ENCODE measurements around the gene AUTS2.

DNA sequence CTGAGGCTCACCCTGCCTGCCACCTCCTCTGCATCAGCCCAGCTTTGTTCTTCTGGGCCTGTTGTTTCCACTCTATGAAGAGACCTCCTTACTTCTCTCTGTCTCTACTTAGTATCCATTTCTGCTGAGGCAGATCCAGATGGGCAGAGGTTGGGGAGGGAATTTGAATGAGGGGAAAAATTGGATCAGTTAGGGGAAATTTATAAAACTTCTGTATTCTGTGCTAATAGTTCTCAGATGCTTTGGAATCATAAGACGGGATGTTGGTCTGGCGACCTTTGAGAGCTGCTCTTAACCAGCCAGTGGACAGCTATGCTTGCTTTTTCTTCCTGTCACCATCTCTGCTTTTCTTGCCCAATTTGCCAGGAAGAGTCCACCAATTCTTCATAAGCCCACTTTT, 55.5 kb downstream of the AUTS2 start:
- TF ChIP-seq, protein P1, sequence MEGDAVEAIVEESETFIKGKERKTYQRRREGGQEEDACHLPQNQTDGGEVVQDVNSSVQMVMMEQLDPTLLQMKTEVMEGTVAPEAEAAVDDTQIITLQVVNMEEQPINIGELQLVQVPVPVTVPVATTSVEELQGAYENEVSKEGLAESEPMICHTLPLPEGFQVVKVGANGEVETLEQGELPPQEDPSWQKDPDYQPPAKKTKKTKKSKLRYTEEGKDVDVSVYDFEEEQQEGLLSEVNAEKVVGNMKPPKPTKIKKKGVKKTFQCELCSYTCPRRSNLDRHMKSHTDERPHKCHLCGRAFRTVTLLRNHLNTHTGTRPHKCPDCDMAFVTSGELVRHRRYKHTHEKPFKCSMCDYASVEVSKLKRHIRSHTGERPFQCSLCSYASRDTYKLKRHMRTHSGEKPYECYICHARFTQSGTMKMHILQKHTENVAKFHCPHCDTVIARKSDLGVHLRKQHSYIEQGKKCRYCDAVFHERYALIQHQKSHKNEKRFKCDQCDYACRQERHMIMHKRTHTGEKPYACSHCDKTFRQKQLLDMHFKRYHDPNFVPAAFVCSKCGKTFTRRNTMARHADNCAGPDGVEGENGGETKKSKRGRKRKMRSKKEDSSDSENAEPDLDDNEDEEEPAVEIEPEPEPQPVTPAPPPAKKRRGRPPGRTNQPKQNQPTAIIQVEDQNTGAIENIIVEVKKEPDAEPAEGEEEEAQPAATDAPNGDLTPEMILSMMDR (IDR thresholded peaks at IDR 0.05), result no peak
- TF ChIP-seq EP300 (IDR thresholded peaks at IDR 0.05) (no peak), POLR2A (IDR thresholded peaks at IDR 0.05) (no peak)
